GM20000 (cell line): ENCODE data around the gene ATP10B.

Experiments used
- DNase-seq: peaks from one replicate; pipeline ENCODE4 v3.0.0; 2012; ENCODE audit warnings: low spot score
- TF ChIP-seq, protein P1 (sequence below): IDR thresholded peaks from 2 replicates; pipeline ENCODE4 v1.5.1; 2012; ENCODE audit warnings: mild to moderate bottlenecking, control low read depth; ENCODE audit errors: extremely low read depth, missing control alignments

Gene ATP10B

DNA sequence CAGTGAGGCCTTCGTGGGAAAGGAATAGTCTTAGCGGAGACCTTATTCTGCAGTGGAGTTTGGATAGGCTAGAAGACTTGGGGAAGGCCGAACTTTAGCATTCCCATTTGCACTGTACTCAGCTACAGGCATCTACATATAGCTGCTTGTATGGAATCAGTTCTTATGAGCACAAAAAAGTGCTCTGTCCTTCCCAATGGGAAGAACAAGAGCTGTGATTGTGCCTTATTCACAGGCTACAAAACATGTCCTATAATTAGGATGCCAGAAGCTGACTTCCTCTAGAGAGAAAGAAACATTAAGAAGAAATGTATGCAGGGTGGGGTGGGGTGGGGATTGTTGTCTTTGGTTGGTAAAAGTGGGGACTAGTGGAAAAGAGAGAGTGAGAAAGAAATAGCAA, 154.7 kb downstream of the ATP10B start:
- TF ChIP-seq, protein P1, sequence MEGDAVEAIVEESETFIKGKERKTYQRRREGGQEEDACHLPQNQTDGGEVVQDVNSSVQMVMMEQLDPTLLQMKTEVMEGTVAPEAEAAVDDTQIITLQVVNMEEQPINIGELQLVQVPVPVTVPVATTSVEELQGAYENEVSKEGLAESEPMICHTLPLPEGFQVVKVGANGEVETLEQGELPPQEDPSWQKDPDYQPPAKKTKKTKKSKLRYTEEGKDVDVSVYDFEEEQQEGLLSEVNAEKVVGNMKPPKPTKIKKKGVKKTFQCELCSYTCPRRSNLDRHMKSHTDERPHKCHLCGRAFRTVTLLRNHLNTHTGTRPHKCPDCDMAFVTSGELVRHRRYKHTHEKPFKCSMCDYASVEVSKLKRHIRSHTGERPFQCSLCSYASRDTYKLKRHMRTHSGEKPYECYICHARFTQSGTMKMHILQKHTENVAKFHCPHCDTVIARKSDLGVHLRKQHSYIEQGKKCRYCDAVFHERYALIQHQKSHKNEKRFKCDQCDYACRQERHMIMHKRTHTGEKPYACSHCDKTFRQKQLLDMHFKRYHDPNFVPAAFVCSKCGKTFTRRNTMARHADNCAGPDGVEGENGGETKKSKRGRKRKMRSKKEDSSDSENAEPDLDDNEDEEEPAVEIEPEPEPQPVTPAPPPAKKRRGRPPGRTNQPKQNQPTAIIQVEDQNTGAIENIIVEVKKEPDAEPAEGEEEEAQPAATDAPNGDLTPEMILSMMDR: no peak
- no peak for DNase-seq

- DNase-seq: no peak
Measured at GRCh38 chr5:160694896-160695295, 157.1 kb downstream of the ATP10B start.

DNA sequence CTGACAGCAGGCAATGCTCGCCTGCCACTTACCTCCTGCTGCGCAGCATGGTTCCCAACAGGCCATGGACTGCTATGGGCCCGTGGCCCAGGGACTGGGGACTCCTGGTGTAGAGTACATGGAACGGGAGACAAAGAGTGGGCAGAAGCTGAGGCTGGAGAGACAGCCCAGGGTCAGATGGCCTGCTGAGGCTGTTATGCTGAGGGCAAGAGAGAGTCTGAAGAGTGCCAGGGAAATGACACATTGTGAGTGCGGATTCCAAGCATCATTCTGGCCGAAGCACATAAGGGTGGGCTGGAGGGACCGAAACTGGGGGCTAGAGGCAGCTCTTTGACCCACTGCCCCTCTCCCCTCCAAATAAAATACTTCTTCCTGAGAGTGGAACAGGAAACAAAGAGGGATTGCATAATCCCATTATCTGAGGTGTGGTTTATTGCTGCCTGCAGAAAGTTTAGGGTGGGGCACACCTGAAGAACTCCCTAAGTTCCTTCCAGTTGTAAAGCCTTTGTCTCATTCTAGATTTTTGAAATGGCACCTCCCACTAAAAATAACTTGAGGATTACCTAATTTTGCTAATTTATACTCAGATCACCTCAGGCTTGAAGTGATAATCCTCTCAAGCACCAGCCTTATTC, 158.1 kb downstream of the ATP10B start:
- no peak for DNase-seq
- TF ChIP-seq, protein P1: no peak

More at GRCh38 chr5:160694896-160695295, 157.1 kb downstream of the ATP10B start:
- TF ChIP-seq, protein P1: no peak

DNA sequence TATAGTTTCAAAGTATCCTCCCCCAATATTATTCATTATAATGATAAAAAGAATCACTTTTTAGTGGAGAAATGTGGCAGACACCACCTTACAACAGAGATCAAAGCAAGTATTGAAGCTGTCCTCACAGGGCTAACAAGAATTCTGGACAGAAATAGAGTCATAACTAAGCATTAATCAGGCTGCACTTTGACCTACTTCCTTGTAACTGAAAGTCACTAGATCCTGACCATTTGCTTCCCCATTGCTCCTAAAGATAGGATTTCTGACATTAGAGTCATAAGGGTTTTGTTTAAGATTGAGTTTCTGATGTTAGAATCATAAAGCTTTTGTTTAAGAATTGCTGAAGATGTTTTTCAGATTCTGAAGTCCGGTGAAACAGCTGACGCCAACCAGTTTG, 159.7 kb downstream of the ATP10B start:
- TF ChIP-seq, protein P1: no peak
- no peak for DNase-seq

GRCh38 chr5:160685695-160686094, 166.3 kb downstream of the ATP10B start:
- DNase-seq: peak; percentile 29

GRCh38 chr5:160685219-160685618, 166.8 kb downstream of the ATP10B start:
- DNase-seq: no peak
- TF ChIP-seq, protein P1: no peak

More at GRCh38 chr5:160685695-160686094, 166.3 kb downstream of the ATP10B start:
- TF ChIP-seq, protein P1: peak; percentile 6

DNA sequence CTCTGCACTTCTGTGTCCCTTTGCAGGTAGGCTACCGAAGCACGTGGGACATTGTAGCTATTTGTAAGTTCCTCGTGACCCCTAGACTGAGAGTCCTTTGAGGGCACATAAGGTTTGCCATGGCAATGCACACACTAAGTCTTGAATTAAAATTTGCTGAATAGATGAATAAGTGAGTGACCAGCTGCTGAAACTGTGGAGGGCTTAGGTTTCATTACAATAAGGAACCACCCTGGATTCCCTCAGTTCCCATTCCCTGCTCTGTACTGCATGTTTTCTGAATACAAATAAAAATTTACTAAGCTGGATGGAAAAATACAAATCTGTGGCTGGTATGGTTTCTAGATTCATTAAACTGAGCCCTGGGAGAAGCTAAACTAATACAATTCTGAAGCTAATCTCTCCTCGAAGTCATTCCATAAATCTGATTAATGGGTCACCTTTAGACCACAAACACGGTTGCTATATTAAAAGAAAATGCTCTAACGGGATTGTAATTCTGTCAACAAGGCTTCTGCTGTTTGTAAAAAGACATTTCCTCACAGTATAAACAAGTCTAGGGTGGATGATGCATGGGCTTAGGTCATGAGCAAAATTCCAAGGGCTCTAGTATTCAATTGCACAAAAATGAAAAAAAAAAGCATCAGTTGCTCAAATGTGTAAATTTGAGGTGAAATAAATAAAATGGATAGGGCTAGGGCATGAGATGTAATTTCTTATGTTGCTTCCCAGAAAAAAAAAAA, 172.3 kb downstream of the ATP10B start:
- no peak for DNase-seq
- TF ChIP-seq, protein P1: no peak
